ENCODE data around the gene CHAF1B.

The CHAF1B gene

GRCh38 chr21:36466061-36466511 is 80.9 kb downstream of the CHAF1B start:
- DNase-seq (ENCODE audit: low read depth), result no peak
- no peak for TF ChIP-seq CTCF (conservative IDR thresholded peaks at IDR 0.05; ENCODE audit: low read depth, low read length)
- H3K4me3 ChIP-seq (ENCODE audit: low read length), result no peak overlapping the region
